GM21360 (cell line): ENCODE results near the gene COA6.
A peak's percentile ranks its signal among the peaks of the same experiment; 100 is the strongest.

ENCODE experiments used
- ATAC-seq: cut with Tn5 transposase; IDR thresholded peaks from one replicate; pipeline ENCODE4 v1.9.1; 2021; ENCODE audit warnings: mild to moderate bottlenecking, moderate library complexity; ENCODE audit not compliant: unreplicated experiment

Gene COA6

GRCh38 chr1:234408757-234409156 lies 35.5 kb downstream of the COA6 start:
- ATAC-seq, result no peak

GRCh38 chr1:234409328-234409727 lies 36.1 kb downstream of the COA6 start:
- no peak for ATAC-seq

DNA sequence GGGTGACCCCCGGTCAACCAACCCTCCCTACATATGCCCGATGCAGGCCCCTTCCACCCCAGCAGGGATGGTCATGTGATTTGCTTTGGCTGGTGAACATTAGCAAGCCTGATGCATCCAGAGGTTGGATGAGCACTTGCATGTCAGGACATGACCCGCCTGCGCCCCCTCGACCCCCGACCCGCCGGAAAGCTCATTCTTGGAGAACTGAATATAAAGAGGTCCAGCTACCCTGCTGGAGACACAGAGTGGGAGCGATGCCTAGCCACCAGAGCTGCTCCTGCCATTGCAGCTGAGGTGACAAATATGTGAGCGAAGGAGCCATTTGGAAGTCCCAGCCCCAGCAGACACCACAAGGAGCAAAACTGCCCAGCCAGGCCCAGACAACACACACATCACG lies 39.6 kb downstream of the COA6 start:
- ATAC-seq, result no peak

DNA sequence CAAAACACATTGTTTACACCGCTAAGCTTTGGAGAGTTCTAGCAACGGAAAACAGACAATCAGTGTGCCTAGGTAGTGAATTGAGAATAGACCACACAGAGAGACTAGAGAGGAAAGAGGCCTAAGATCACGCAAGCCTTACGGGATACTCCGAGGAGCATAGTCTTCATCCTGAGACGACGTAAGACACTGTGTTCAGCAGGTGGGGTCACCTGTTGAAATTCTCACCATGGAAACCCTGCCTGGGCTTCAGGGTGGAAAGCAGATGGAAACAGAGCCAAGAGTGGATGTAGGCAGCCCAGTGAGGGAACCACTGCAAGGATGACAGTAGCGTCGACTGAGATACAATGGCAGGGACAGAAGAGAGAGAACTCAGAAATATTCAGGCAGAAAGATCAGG lies 40.2 kb downstream of the COA6 start:
- no peak for ATAC-seq

GRCh38 chr1:234413990-234414389 lies 40.7 kb downstream of the COA6 start:
- ATAC-seq, result no peak

GRCh38 chr1:234427950-234428646 lies 54.8 kb downstream of the COA6 start:
- ATAC-seq, result no peak

DNA sequence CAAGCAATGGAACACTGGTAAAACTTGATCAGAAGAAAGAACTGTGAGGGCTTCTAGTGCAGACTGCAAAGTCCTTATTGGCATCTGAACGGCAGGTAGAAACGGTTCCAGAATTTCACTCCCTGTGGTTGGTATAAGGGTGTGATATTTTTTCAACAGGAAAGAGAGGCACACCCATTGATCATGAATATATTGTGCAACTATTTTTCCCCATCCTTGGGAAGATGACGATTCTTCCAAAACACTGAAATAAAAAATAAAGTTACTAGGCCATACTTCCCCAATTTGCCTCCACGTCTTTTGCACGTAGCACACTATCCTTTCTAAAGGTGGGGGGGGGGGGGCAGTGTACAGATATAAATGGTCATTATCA lies 56.2 kb downstream of the COA6 start:
- ATAC-seq, result no peak

GRCh38 chr1:234430691-234431090 lies 57.4 kb downstream of the COA6 start:
- ATAC-seq, result no peak

DNA sequence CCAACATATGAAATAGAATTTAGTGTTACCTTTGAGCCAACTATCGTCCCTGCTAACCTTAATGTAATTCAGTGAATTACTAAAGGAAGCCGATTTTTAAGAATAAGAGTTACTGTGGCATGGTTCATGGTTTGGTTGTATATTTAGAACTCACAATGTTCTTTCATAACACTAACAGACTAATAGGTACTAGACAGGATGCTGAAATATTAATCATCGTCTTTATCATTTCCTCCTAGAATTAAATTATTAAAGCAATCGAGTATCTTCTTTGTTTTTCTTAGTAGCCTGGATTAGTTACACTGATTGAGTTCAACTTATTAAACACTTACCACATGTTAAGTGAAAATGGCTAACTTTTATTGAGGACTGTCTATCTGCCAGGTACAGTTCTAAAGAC lies 58.0 kb downstream of the COA6 start:
- ATAC-seq, result no peak

- peak; percentile 67 for ATAC-seq
Observed at GRCh38 chr1:234433563-234434285, 60.5 kb downstream of the COA6 start.
